SK-N-SH (cell line): ENCODE results near the gene MAF. TPM values are rescaled to one million over a fixed set of nuclear protein-coding genes. Genes with fewer than 3 reads are reported as not detected.

ENCODE experiments used
- CTCF ChIA-PET: fragments of 300-600, 350-600 bp; formaldehyde crosslinking; extraction: SDS; loops from one replicate; lab custom pipeline; 2021; lab: Yijun Ruan, JAX
- POLR2A ChIA-PET: fragments of 350-600 bp; sonication (Branson Sonifier 250); formaldehyde crosslinking; extraction: SDS; loops from one replicate; lab custom pipeline; 2020; ENCODE audit warnings: antibody characterized with exemption, inconsistent platforms; lab: Yijun Ruan, JAX
- DNase-seq: peaks from one replicate; pipeline ENCODE4 v3.0.0; 2012
- H2AFZ ChIP-seq: fragments of 200-600 bp; sonication (generic); 2 replicates; pipeline ENCODE4 v1.8.1; 2016; ENCODE audit warnings: antibody characterized with exemption, mild to moderate bottlenecking, low read depth
- H3F3A ChIP-seq: fragments of 200-600 bp; sonication (generic); replicated peaks from 2 replicates; pipeline ENCODE3; 2016; ENCODE audit warnings: antibody characterized with exemption, mild to moderate bottlenecking; ENCODE audit not compliant: insufficient read depth
- H3K27ac ChIP-seq, 2 experiments: fragments of 200-500 bp in 1 of 2; fragments of 200-600 bp in 1 of 2; sonication (Bioruptor generic) in 1 of 2; sonication (generic), shearing (Covaris generic) in 1 of 2; 2 replicates each; pipeline versions ENCODE4 v1.5.1 to v1.6.1; 2014 to 2016; ENCODE audit warnings: low read depth in 2 of 2, inconsistent platforms in 1 of 2, low read length in 1 of 2, mild to moderate bottlenecking in 1 of 2, mixed read lengths in 1 of 2
- H3K27me3 ChIP-seq: fragments of 200-600 bp; sonication (generic), shearing (Covaris generic); 2 replicates; pipeline ENCODE4 v1.6.1; 2016; ENCODE audit warnings: mixed run types; ENCODE audit not compliant: insufficient read depth
- H3K36me3 ChIP-seq, 2 experiments: fragments of 200-500 bp in 1 of 2; fragments of 200-600 bp in 1 of 2; sonication (Bioruptor generic) in 1 of 2; sonication (generic) in 1 of 2; replicated peaks in 1 of 2; 2 replicates each; pipeline versions ENCODE3 to v1.5.1; 2014 to 2016; ENCODE audit warnings: low read length in 1 of 2, mild to moderate bottlenecking in 1 of 2; ENCODE audit not compliant: insufficient read depth in 2 of 2, control insufficient read depth in 1 of 2
- H3K4me1 ChIP-seq, 2 experiments: fragments of 200-500 bp in 1 of 2; fragments of 200-600 bp in 1 of 2; sonication (Bioruptor generic) in 1 of 2; sonication (generic), shearing (Covaris generic) in 1 of 2; 2 replicates each; pipeline versions ENCODE4 v1.5.1 to v1.6.1; 2014 to 2016; ENCODE audit warnings: low read depth in 1 of 2, low read length in 1 of 2, mixed run types in 1 of 2; ENCODE audit not compliant: insufficient read depth in 2 of 2, control insufficient read depth in 1 of 2
- H3K4me2 ChIP-seq: fragments of 200-600 bp; sonication (generic), shearing (Covaris generic); 2 replicates; pipeline ENCODE4 v1.6.1; 2017; ENCODE audit warnings: mixed run types
- H3K4me3 ChIP-seq, 2 experiments: fragments of 200-500 bp in 1 of 2; fragments of 200-600 bp in 1 of 2; sonication (Bioruptor generic) in 1 of 2; sonication (generic), shearing (Covaris generic) in 1 of 2; 2 replicates each; pipeline versions ENCODE4 v1.5.1 to v1.8.1; 2014 to 2016; ENCODE audit warnings: low read depth in 2 of 2, inconsistent platforms in 1 of 2, low read length in 1 of 2, mild to moderate bottlenecking in 1 of 2, mixed read lengths in 1 of 2, moderate library complexity in 1 of 2
- H3K79me2 ChIP-seq: fragments of 200-600 bp; sonication (generic); 2 replicates; pipeline ENCODE4 v1.8.1; 2017; ENCODE audit warnings: mild to moderate bottlenecking; ENCODE audit not compliant: insufficient read depth
- H3K9ac ChIP-seq: fragments of 200-600 bp; sonication (generic); 2 replicates; pipeline ENCODE4 v1.6.1; 2017; ENCODE audit warnings: mixed run types
- H3K9me2 ChIP-seq: fragments of 200-600 bp; sonication (generic); 2 replicates; pipeline ENCODE4 v1.6.1; 2017; ENCODE audit warnings: mixed run types
- H3K9me3 ChIP-seq: fragments of 200-600 bp; sonication (generic); 2 replicates; pipeline ENCODE4 v1.6.1; 2017; ENCODE audit warnings: mixed run types, mild to moderate bottlenecking, moderate library complexity
- H4K20me1 ChIP-seq: fragments of 200-600 bp; sonication (generic); 2 replicates; pipeline ENCODE4 v1.6.1; 2017; ENCODE audit warnings: mild to moderate bottlenecking, mixed run types; ENCODE audit not compliant: insufficient read depth
- CHD2 ChIP-seq: fragments of 150-350 bp; IDR thresholded peaks from 2 replicates; pipeline ENCODE4 v1.6.1; 2018; ENCODE audit warnings: low read length; ENCODE audit not compliant: partially characterized antibody
- EZH2phosphoT487 ChIP-seq: fragments of 200-600 bp; sonication (generic); IDR thresholded peaks from 2 replicates; pipeline ENCODE4 v1.6.1; 2017; ENCODE audit warnings: low read depth, mixed run types, mild to moderate bottlenecking, antibody characterized with exemption, moderate library complexity, borderline replicate concordance
- FOSL2 ChIP-seq: IDR thresholded peaks from 2 replicates; pipeline ENCODE4 v1.4.0; 2012; ENCODE audit warnings: low read depth, mild to moderate bottlenecking, moderate library complexity, borderline replicate concordance
- FOXJ3 ChIP-seq: sonication (generic); formaldehyde crosslinking; IDR thresholded peaks from 2 replicates; pipeline ENCODE4 v1.5.1; 2020; ENCODE audit warnings: mild to moderate bottlenecking, missing genetic modification reagents
- GATA2 ChIP-seq: sonication (generic); formaldehyde crosslinking; IDR thresholded peaks from 2 replicates; pipeline ENCODE4 v1.5.0; 2020; ENCODE audit warnings: mild to moderate bottlenecking, missing genetic modification reagents
- MEF2A ChIP-seq: IDR thresholded peaks from 2 replicates; pipeline ENCODE4 v1.4.0; 2012; ENCODE audit warnings: low read depth, borderline replicate concordance
- RAD21 ChIP-seq: IDR thresholded peaks from 2 replicates; pipeline ENCODE4 v1.6.1; 2012; ENCODE audit warnings: mild to moderate bottlenecking, low read length
- RFX5 ChIP-seq: IDR thresholded peaks from 2 replicates; pipeline ENCODE4 v1.6.1; 2012; ENCODE audit warnings: mild to moderate bottlenecking, improper control_type of control experiment, low read length
- TAF1 ChIP-seq: IDR thresholded peaks from 2 replicates; pipeline ENCODE4 v1.6.1; 2012; ENCODE audit warnings: low read depth, mild to moderate bottlenecking, low read length, moderate library complexity, borderline replicate concordance
- TEAD4 ChIP-seq: IDR thresholded peaks from 2 replicates; pipeline ENCODE4 v1.4.0; 2012; ENCODE audit warnings: mild to moderate bottlenecking, borderline replicate concordance; ENCODE audit not compliant: insufficient read depth
- YY1 ChIP-seq: IDR thresholded peaks from 2 replicates; pipeline ENCODE4 v1.4.0; 2012; ENCODE audit warnings: low read depth, mild to moderate bottlenecking
- WGBS: methylation state at CpG from one replicate; pipeline ENCODE4 v1.1.6; 2017; ENCODE audit warnings: low lambda C conversion rate; 5-methylcytosine and 5-hydroxymethylcytosine counted together
- polyA plus RNA-seq, 3 experiments: library from polyadenylated mRNA; depleted of rRNA; stranded (reverse); fragments of >200 nt; gene quantifications; 2 replicates each; pipeline ENCODE4 v1.2.3, GENCODE V29; 2012
- TF ChIP-seq, protein P1 (sequence below): fragments of 150-350 bp; IDR thresholded peaks from 2 replicates; pipeline ENCODE4 v1.6.1; 2016; ENCODE audit warnings: mild to moderate bottlenecking, low read depth, low read length
- TF ChIP-seq, protein P2 (sequence below): fragments of 150-350 bp; IDR thresholded peaks from 2 replicates; pipeline ENCODE4 v1.6.1; 2017; ENCODE audit warnings: antibody characterized with exemption, low read length, low read depth, borderline replicate concordance
- TF ChIP-seq, protein P3 (sequence below): IDR thresholded peaks from 2 replicates; pipeline ENCODE4; 2012
- TF ChIP-seq, protein P4 (sequence below): IDR thresholded peaks from 2 replicates; pipeline ENCODE4 v1.6.1; 2012; ENCODE audit warnings: mild to moderate bottlenecking, low read depth, low read length, moderate library complexity
- TF ChIP-seq, protein P5 (sequence below): IDR thresholded peaks from 2 replicates; pipeline ENCODE4 v1.4.0; 2012; ENCODE audit warnings: low read depth, borderline replicate concordance
- TF ChIP-seq, protein P6 (sequence below): IDR thresholded peaks from 2 replicates; pipeline ENCODE4 v1.4.0; 2012; ENCODE audit warnings: low read depth, borderline replicate concordance

The MAF gene
- polyA plus RNA-seq, 1 of the 3 experiments (the other 2 are of a cell fraction): 0.23 TPM

DNA sequence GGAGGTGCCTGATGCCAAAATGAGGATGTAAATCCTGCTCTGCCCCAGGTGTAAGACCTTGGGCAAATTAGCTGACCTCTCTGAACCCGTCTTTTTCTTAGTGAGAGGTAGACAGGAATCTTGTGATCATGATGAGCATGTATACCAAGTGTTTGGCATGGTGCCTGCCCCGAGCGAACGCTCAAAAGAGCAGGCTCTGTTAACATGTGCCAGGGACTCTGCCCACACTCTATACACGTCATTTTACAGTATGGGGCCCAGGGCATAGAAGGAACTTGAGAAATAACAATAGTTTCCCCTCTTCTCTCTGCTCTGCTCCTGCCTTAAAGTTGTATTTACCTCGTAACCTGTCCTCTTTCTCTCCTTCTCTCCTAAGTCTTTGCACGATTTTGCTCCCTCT is 9.3 kb upstream of the MAF start:
- Histone ChIP-seq H3K27ac (no peak overlapping the region), H3K4me1 (no peaks in the 10 kb centered on the region), H3K9ac (no peak overlapping the region), H4K20me1 (no peaks in the 10 kb centered on the region), H3K4me3 (no peak overlapping the region), H3K9me2 (no peaks in the 10 kb centered on the region), H3K27me3 (no peaks in the 10 kb centered on the region; the same call in 1 of the 2 replicates), H3K36me3 (no peaks in the 10 kb centered on the region), H3K79me2 (no peaks in the 10 kb centered on the region), H3F3A (no peaks in the 10 kb centered on the region), H3K9me3 (no peaks in the 10 kb centered on the region), H3K4me2 (no peak overlapping the region), H2AFZ (no peak overlapping the region)
- no peak for DNase-seq
- ChIA-PET POLR2A (no interaction called here), CTCF (interaction anchor here (1.0 kb wide), 1 partner anchor 18 kb away, joined by 3 read pairs; no protein-coding TSS in a partner anchor)
- 35% methylated on average over 7 of the region's 7 CpGs for WGBS
- TF ChIP-seq MEF2A (no peak), GATA2 (CRISPR knock-in tag) (no peak), EZH2phosphoT487 (no peak), RAD21 (no peak), YY1 (no peak), RFX5 (no peak), FOXJ3 (no peak), CHD2 (no peak)
- TF ChIP-seq, protein P1, sequence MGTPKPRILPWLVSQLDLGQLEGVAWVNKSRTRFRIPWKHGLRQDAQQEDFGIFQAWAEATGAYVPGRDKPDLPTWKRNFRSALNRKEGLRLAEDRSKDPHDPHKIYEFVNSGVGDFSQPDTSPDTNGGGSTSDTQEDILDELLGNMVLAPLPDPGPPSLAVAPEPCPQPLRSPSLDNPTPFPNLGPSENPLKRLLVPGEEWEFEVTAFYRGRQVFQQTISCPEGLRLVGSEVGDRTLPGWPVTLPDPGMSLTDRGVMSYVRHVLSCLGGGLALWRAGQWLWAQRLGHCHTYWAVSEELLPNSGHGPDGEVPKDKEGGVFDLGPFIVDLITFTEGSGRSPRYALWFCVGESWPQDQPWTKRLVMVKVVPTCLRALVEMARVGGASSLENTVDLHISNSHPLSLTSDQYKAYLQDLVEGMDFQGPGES: no peak
- TF ChIP-seq, protein P2, sequence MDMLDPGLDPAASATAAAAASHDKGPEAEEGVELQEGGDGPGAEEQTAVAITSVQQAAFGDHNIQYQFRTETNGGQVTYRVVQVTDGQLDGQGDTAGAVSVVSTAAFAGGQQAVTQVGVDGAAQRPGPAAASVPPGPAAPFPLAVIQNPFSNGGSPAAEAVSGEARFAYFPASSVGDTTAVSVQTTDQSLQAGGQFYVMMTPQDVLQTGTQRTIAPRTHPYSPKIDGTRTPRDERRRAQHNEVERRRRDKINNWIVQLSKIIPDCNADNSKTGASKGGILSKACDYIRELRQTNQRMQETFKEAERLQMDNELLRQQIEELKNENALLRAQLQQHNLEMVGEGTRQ: no peak
- TF ChIP-seq, protein P3, sequence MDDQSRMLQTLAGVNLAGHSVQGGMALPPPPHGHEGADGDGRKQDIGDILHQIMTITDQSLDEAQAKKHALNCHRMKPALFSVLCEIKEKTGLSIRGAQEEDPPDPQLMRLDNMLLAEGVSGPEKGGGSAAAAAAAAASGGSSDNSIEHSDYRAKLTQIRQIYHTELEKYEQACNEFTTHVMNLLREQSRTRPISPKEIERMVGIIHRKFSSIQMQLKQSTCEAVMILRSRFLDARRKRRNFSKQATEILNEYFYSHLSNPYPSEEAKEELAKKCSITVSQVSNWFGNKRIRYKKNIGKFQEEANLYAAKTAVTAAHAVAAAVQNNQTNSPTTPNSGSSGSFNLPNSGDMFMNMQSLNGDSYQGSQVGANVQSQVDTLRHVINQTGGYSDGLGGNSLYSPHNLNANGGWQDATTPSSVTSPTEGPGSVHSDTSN: no peak

DNA sequence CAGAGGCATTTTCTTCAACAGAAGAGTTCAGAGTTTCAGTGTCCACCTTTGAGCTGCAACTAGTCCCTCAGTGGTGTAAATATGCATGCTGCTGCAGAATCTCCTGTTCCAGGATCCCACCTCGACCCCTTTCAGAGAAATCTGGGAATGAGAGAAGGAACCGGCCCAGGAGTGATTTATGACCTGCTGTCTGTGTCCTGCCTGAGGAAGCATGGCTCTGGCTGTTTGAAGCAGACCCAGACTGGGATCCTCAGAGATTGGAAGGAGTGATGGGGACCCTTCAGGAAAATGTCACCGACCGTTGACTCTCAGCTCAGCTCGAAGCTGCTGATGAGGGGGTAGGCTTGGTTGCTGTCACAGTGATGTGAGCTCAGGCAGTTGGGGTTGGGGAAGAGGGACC is 8.4 kb upstream of the MAF start:
- H3K27ac ChIP-seq: no peak overlapping the region
- H3K27me3 ChIP-seq: peaks cover 4% of the 10 kb centered on the region; the same call in 1 of the 2 replicates
- no peaks in the 10 kb centered on the region for H3K9me3 ChIP-seq
- no peaks in the 10 kb centered on the region for H3K9me2 ChIP-seq
- WGBS: 26% methylated on average over 5 of the region's 5 CpGs
- H3K4me3 ChIP-seq: no peak overlapping the region
- ChIA-PET POLR2A (no interaction called here), CTCF (interaction anchor here (1.0 kb wide), 1 partner anchor 19 kb away, joined by 3 read pairs; no protein-coding TSS in a partner anchor)
- H3K9ac ChIP-seq: no peak overlapping the region
- H3F3A ChIP-seq: no peaks in the 10 kb centered on the region
- H3K4me1 ChIP-seq: no peaks in the 10 kb centered on the region
- no peak overlapping the region for H3K4me2 ChIP-seq
- no peaks in the 10 kb centered on the region for H3K79me2 ChIP-seq
- H3K36me3 ChIP-seq: no peaks in the 10 kb centered on the region
- H4K20me1 ChIP-seq: no peaks in the 10 kb centered on the region
- DNase-seq: no peak
- H2AFZ ChIP-seq: no peak overlapping the region
- TF ChIP-seq RAD21: no peak
- TF ChIP-seq, protein P4, sequence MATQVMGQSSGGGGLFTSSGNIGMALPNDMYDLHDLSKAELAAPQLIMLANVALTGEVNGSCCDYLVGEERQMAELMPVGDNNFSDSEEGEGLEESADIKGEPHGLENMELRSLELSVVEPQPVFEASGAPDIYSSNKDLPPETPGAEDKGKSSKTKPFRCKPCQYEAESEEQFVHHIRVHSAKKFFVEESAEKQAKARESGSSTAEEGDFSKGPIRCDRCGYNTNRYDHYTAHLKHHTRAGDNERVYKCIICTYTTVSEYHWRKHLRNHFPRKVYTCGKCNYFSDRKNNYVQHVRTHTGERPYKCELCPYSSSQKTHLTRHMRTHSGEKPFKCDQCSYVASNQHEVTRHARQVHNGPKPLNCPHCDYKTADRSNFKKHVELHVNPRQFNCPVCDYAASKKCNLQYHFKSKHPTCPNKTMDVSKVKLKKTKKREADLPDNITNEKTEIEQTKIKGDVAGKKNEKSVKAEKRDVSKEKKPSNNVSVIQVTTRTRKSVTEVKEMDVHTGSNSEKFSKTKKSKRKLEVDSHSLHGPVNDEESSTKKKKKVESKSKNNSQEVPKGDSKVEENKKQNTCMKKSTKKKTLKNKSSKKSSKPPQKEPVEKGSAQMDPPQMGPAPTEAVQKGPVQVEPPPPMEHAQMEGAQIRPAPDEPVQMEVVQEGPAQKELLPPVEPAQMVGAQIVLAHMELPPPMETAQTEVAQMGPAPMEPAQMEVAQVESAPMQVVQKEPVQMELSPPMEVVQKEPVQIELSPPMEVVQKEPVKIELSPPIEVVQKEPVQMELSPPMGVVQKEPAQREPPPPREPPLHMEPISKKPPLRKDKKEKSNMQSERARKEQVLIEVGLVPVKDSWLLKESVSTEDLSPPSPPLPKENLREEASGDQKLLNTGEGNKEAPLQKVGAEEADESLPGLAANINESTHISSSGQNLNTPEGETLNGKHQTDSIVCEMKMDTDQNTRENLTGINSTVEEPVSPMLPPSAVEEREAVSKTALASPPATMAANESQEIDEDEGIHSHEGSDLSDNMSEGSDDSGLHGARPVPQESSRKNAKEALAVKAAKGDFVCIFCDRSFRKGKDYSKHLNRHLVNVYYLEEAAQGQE: no peak
- TF ChIP-seq CHD2: no peak
- TF ChIP-seq TEAD4: no peak
- no peak for TF ChIP-seq MEF2A
- no peak for TF ChIP-seq YY1
- TF ChIP-seq, protein P5, sequence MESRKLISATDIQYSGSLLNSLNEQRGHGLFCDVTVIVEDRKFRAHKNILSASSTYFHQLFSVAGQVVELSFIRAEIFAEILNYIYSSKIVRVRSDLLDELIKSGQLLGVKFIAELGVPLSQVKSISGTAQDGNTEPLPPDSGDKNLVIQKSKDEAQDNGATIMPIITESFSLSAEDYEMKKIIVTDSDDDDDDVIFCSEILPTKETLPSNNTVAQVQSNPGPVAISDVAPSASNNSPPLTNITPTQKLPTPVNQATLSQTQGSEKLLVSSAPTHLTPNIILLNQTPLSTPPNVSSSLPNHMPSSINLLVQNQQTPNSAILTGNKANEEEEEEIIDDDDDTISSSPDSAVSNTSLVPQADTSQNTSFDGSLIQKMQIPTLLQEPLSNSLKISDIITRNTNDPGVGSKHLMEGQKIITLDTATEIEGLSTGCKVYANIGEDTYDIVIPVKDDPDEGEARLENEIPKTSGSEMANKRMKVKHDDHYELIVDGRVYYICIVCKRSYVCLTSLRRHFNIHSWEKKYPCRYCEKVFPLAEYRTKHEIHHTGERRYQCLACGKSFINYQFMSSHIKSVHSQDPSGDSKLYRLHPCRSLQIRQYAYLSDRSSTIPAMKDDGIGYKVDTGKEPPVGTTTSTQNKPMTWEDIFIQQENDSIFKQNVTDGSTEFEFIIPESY: no peak
- no peak for TF ChIP-seq TAF1
- TF ChIP-seq FOSL2: no peak
- TF ChIP-seq, protein P6, sequence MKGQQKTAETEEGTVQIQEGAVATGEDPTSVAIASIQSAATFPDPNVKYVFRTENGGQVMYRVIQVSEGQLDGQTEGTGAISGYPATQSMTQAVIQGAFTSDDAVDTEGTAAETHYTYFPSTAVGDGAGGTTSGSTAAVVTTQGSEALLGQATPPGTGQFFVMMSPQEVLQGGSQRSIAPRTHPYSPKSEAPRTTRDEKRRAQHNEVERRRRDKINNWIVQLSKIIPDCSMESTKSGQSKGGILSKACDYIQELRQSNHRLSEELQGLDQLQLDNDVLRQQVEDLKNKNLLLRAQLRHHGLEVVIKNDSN: no peak
